Measurements from ENCODE around the gene ZYG11A. TPM values are rescaled to one million over a fixed set of nuclear protein-coding genes. Genes with fewer than 3 reads are reported as not detected.

The ZYG11A gene
- total and polyA plus RNA-seq, 2 of the 13 experiments (the other 11 are each of a cell fraction or from before 2014, with no cell fraction given), result not detected

DNA sequence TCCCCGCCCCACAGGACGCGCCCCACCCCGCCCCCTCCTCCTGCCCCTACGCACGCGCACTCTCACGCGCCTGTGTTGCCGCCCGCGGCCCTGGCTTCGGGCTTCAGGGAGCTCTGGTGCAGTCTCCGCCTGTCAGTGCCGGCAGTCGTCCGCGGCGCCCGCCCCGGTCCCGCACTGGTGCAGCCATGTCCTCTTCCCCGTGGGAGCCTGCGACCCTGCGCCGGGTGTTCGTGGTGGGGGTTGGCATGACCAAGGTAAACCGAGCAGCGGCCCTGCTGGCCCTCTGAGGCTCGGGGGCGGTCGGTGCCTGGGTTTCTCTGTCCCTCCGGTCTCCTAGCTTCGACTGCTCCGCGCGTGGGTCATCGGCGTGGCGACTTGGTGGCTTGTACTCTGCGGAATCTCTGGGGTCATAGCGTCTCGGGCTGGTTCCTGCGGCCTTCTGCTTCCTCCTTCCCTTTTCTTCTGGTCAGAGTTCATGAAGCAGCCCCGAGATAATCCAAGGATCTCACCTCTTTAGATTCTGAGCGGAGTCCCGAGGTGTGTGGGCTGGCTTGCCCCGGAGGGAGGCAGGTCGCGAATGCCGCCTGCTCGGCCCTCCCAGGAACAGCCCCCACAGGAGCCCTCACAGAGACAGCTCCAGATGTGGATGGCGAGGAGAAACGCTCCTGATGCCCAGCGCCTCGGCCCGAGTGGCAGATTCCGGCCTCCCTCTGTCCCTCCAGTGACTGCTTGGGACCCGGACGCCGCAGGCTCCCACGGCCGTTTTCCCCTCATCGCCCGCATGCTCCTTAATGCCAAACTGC is 84.9 kb downstream of the ZYG11A start, which contains the start of gene SCP2:
SCP2 (plus strand) TSS at position 65 of the 803 bp plus-strand sequence; CDS start at position 186, 121 bp downstream.
- H3K4me2 ChIP-seq (ENCODE audit: low read depth, low read length), result peak within 1 kb of the TSS; percentile 99
- H3K27ac ChIP-seq (ENCODE audit: extremely low read length, insufficient read depth, low read length), result peak within 1 kb of the TSS; percentile 79
- H4K20me1 ChIP-seq (ENCODE audit: insufficient read depth, low read length), result no peaks in the 10 kb centered on the region
- DNase-seq (ENCODE audit: low spot score) (peak; percentile 51), FAIRE-seq (no peak), ATAC-seq (peak; percentile 90)
- H3K4me3 ChIP-seq (replicated peaks in 1 of 3; ENCODE audit: insufficient read depth in 1 of 3, low read depth in 2 of 3, low read length in 3 of 3), result peak within 1 kb of the TSS; percentile 86 to 95 (median 92)
- no peaks in the 10 kb centered on the region for H3K27me3 ChIP-seq (ENCODE audit: control insufficient read depth in 1 of 2, insufficient read depth in 2 of 2, low read length in 2 of 2)
- no TSS peak for BruUV-seq (replicated peaks)
- in situ Hi-C loops (cut with HindIII; ENCODE audit: extremely low pct_ligation_motif_present, low pct_unique_long_range_greater_than_20kb), result no loop called here
- H3K79me2 ChIP-seq (ENCODE audit: insufficient read depth, low read length), result peaks cover 12% of the 10 kb centered on the region
- H3K9ac ChIP-seq (ENCODE audit: insufficient read depth, low read depth, low read length), result peak within 1 kb of the TSS; percentile 85
- ChIA-PET CTCF (ENCODE audit: low intra/inter-chr PET ratio, low total read pairs) (no interaction called here), POLR2A (interaction anchor here (0.6 to 2.3 kb wide), 10 partner anchors 10 to 294 kb away, joined by 3 to 9 read pairs (median 4); partner anchors contain the start of gene ZYG11B)
- no peaks in the 10 kb centered on the region for H3K9me3 ChIP-seq (ENCODE audit: low read length)
- peak within 1 kb of the TSS; percentile 61 for H2AFZ ChIP-seq (ENCODE audit: low read length)
- intact Hi-C loops (cut with micrococcal nuclease; ENCODE audit: unreplicated experiment), result loop anchor here (10.0 kb wide), 1 partner anchor 223 kb away; no protein-coding TSS in a partner anchor
- H3K4me1 ChIP-seq (ENCODE audit: insufficient read depth, low read length), result peaks cover 58% of the 10 kb centered on the region
- H3K36me3 ChIP-seq (replicated peaks in 1 of 2; ENCODE audit: control insufficient read depth in 1 of 2, insufficient read depth in 2 of 2, low read length in 2 of 2), result no peaks in the 10 kb centered on the region
- under 1% methylated on average over 33 of the region's 65 CpGs for WGBS (ENCODE audit: low lambda C conversion rate)
- peak; percentile 30; the same call in 1 of the 2 replicates for TF ChIP-seq KDM2A (CRISPR knock-in tag; IDR thresholded peaks at IDR 0.05; ENCODE audit: borderline replicate concordance, low read depth)
- TF ChIP-seq SALL2 (CRISPR knock-in tag; IDR thresholded peaks at IDR 0.05), result peak; percentile 64
- TF ChIP-seq ZNF850 (CRISPR knock-in tag; conservative IDR thresholded peaks at IDR 0.05), result no peak
- TF ChIP-seq, protein P1, sequence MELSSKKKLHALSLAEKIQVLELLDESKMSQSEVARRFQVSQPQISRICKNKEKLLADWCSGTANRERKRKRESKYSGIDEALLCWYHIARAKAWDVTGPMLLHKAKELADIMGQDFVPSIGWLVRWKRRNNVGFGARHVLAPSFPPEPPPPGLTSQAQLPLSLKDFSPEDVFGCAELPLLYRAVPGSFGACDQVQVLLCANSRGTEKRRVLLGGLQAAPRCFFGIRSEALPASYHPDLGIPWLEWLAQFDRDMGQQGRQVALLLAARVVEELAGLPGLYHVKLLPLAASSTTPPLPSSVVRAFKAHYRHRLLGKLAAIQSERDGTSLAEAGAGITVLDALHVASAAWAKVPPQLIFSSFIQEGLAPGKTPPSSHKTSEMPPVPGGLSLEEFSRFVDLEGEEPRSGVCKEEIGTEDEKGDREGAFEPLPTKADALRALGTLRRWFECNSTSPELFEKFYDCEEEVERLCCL (CRISPR knock-in tag; IDR thresholded peaks at IDR 0.05; ENCODE audit: borderline replicate concordance), result no peak
- TF ChIP-seq, protein P2, sequence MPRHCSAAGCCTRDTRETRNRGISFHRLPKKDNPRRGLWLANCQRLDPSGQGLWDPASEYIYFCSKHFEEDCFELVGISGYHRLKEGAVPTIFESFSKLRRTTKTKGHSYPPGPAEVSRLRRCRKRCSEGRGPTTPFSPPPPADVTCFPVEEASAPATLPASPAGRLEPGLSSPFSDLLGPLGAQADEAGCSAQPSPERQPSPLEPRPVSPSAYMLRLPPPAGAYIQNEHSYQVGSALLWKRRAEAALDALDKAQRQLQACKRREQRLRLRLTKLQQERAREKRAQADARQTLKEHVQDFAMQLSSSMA (CRISPR knock-in tag; IDR thresholded peaks at IDR 0.05), result no peak; the same call in 1 of the 2 replicates
- TF ChIP-seq, protein P3, sequence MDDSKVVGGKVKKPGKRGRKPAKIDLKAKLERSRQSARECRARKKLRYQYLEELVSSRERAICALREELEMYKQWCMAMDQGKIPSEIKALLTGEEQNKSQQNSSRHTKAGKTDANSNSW (CRISPR knock-in tag; IDR thresholded peaks at IDR 0.05; ENCODE audit: borderline replicate concordance), result no peak
- TF ChIP-seq SRSF9 (IDR thresholded peaks at IDR 0.05; ENCODE audit: borderline replicate concordance, insufficient read depth, low read depth, low read length, poor library complexity, severe bottlenecking), result no peak
- no peak for TF ChIP-seq GPN1 (CRISPR knock-in tag; IDR thresholded peaks at IDR 0.05; ENCODE audit: borderline replicate concordance)
- TF ChIP-seq, protein P4, sequence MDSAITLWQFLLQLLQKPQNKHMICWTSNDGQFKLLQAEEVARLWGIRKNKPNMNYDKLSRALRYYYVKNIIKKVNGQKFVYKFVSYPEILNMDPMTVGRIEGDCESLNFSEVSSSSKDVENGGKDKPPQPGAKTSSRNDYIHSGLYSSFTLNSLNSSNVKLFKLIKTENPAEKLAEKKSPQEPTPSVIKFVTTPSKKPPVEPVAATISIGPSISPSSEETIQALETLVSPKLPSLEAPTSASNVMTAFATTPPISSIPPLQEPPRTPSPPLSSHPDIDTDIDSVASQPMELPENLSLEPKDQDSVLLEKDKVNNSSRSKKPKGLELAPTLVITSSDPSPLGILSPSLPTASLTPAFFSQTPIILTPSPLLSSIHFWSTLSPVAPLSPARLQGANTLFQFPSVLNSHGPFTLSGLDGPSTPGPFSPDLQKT (CRISPR knock-in tag; IDR thresholded peaks at IDR 0.05; ENCODE audit: borderline replicate concordance), result no peak
- no peak; the same call in 1 of the 2 replicates for TF ChIP-seq ZSCAN29 (CRISPR knock-in tag; conservative IDR thresholded peaks at IDR 0.05)
- TF ChIP-seq TBP (CRISPR knock-in tag; IDR thresholded peaks at IDR 0.05), result no peak
- no peak for TF ChIP-seq ZNF530 (CRISPR knock-in tag; IDR thresholded peaks at IDR 0.05; ENCODE audit: low read depth)
- TF ChIP-seq SOX6 (IDR thresholded peaks at IDR 0.05), result no peak
- peak; percentile 14; the same call in 1 of the 2 replicates for TF ChIP-seq SOX6 (CRISPR knock-in tag; IDR thresholded peaks at IDR 0.05)
- no peak for TF ChIP-seq KLF12 (CRISPR knock-in tag; IDR thresholded peaks at IDR 0.05; ENCODE audit: borderline replicate concordance)
- TF ChIP-seq ZNF430 (CRISPR knock-in tag; IDR thresholded peaks at IDR 0.05), result peak; percentile 81; the same call in 1 of the 2 replicates
- TF ChIP-seq MTA3 (CRISPR knock-in tag; IDR thresholded peaks at IDR 0.05), result no peak
- TF ChIP-seq ZNF335 (CRISPR knock-in tag; IDR thresholded peaks at IDR 0.05), result 0 out of 2 replicates have a peak, but pooled peaks have one; percentile 39
- no peak for TF ChIP-seq GTF2F1 (IDR thresholded peaks at IDR 0.05; ENCODE audit: low read length)
- TF ChIP-seq ZNF207 (IDR thresholded peaks at IDR 0.05; ENCODE audit: borderline replicate concordance), result no peak

Data from HepG2 (cell line).